Astrocyte of the cerebellum (primary cell): ENCODE data around the gene LDLR.
"Not testable (repeated sequence)": the region's sequence is repeated elsewhere in the genome, so short reads cannot be mapped to it uniquely, and the experiment has no call there.

Source experiments
- DNase-seq: peaks from one replicate; pipeline ENCODE4 v3.0.0-alpha.2; 2011; ENCODE audit warnings: low read depth
- H3K4me3 ChIP-seq: 2 replicates; pipeline ENCODE4 v1.5.1; 2011; ENCODE audit warnings: mild to moderate bottlenecking, low read depth, low read length, moderate library complexity
- CTCF ChIP-seq: IDR thresholded peaks from 2 replicates; pipeline ENCODE4 v1.5.1; 2012; ENCODE audit warnings: low read length, low read depth, moderate library complexity, mild to moderate bottlenecking; ENCODE audit errors: missing control alignments
- in situ Hi-C: cut with HindIII; loops from 2 replicates; pipeline ENCODE4 v1.10.0; 2017; ENCODE audit warnings: low sequenced_read_pairs

Gene LDLR

GRCh38 chr19:11151181-11151580 is 61.9 kb downstream of the LDLR start:
- in situ Hi-C loops: no loop called here
- H3K4me3 ChIP-seq: no peak overlapping the region
- DNase-seq: no peak
- no peak for TF ChIP-seq CTCF

GRCh38 chr19:11152318-11153062 is 63.2 kb downstream of the LDLR start:
- TF ChIP-seq CTCF: no peak
- H3K4me3 ChIP-seq: no peak overlapping the region
- in situ Hi-C loops: no loop called here
- no peak for DNase-seq

- peak overlapping the region; percentile 71 for H3K4me3 ChIP-seq
- no peak for DNase-seq
- TF ChIP-seq CTCF: no peak
- in situ Hi-C loops: no loop called here
These were observed 65.4 kb downstream of the LDLR start for GRCh38 chr19:11154683-11155047.

GRCh38 chr19:11155373-11156120 is 66.3 kb downstream of the LDLR start, which contains the start of gene SPC24:
SPC24 (minus strand) TSS chr19:11155782; CDS start chr19:11155776, 6 bp downstream.
- no peak for TF ChIP-seq CTCF
- DNase-seq: peak; percentile 97
- in situ Hi-C loops: no loop called here
- H3K4me3 ChIP-seq: peak within 1 kb of the TSS; percentile 71

- in situ Hi-C loops: no loop called here
- DNase-seq: no peak
- no peak for TF ChIP-seq CTCF
- H3K4me3 ChIP-seq: no peak overlapping the region
These were observed 70.6 kb downstream of the LDLR start for GRCh38 chr19:11159598-11160439.

- in situ Hi-C loops, H3K4me3 ChIP-seq, DNase-seq: not testable (repeated sequence)
These were observed 71.1 kb downstream of the LDLR start for GRCh38 chr19:11160440-11160768.
